ENCODE data around the gene LRRC26.

LRRC26 gene

GRCh38 chr9:137168904-137169856 lies 671 bp downstream of the LRRC26 start:
- FAIRE-seq: no peak

GRCh38 chr9:137168573-137168903 lies 1.3 kb downstream of the LRRC26 start:
- DNase-seq (ENCODE audit: low spot score) (no peak), FAIRE-seq (no peak)

More at GRCh38 chr9:137168904-137169856, 671 bp downstream of the LRRC26 start:
- DNase-seq (ENCODE audit: low spot score): peak; percentile 68

GRCh38 chr9:137167747-137168572 lies 1.9 kb downstream of the LRRC26 start:
- no peak for FAIRE-seq

GRCh38 chr9:137167277-137167746 lies 2.5 kb downstream of the LRRC26 start:
- no peak for FAIRE-seq
- no peak for DNase-seq (ENCODE audit: low spot score)

More at GRCh38 chr9:137167747-137168572, 1.9 kb downstream of the LRRC26 start:
- no peak for DNase-seq (ENCODE audit: low spot score)

GRCh38 chr9:137166380-137167229 lies 3.2 kb downstream of the LRRC26 start:
- FAIRE-seq: no peak
- no peak for DNase-seq (ENCODE audit: low spot score)

- no peak for DNase-seq (ENCODE audit: low spot score)
- FAIRE-seq: no peak
These were observed 4.5 kb downstream of the LRRC26 start for GRCh38 chr9:137165250-137165836.

- FAIRE-seq (no peak), DNase-seq (ENCODE audit: low spot score) (no peak)
These were observed 5.2 kb downstream of the LRRC26 start for GRCh38 chr9:137164370-137165249.

- no peak for FAIRE-seq
These were observed 6.0 kb downstream of the LRRC26 start for GRCh38 chr9:137163805-137164204.

GRCh38 chr9:137163365-137163715 lies 6.5 kb downstream of the LRRC26 start:
- FAIRE-seq (no peak), DNase-seq (ENCODE audit: low spot score) (no peak)

More at GRCh38 chr9:137163805-137164204, 6.0 kb downstream of the LRRC26 start:
- no peak for DNase-seq (ENCODE audit: low spot score)

GRCh38 chr9:137162505-137163364 lies 7.1 kb downstream of the LRRC26 start:
- FAIRE-seq: no peak
- DNase-seq (ENCODE audit: low spot score): no peak

- FAIRE-seq (no peak), DNase-seq (ENCODE audit: low spot score) (no peak)
These were observed 8.0 kb downstream of the LRRC26 start for GRCh38 chr9:137161558-137162486.

GRCh38 chr9:137160716-137161557 lies 8.9 kb downstream of the LRRC26 start:
- FAIRE-seq (no peak), DNase-seq (ENCODE audit: low spot score) (no peak)

GRCh38 chr9:137160054-137160425 lies 9.8 kb downstream of the LRRC26 start:
- no peak for FAIRE-seq
- DNase-seq (ENCODE audit: low spot score): no peak

GRCh38 chr9:137159105-137160053 lies 10.5 kb downstream of the LRRC26 start:
- FAIRE-seq (no peak), DNase-seq (ENCODE audit: low spot score) (no peak)

- no peak for DNase-seq (ENCODE audit: low spot score)
- no peak for FAIRE-seq
These were observed 11.2 kb downstream of the LRRC26 start for GRCh38 chr9:137158625-137159024.
